ENCODE measurements around the gene CALML4.
"Not testable (repeated sequence)": the region's sequence is repeated elsewhere in the genome, so short reads cannot be mapped to it uniquely, and the experiment has no call there.

CALML4 gene

DNA sequence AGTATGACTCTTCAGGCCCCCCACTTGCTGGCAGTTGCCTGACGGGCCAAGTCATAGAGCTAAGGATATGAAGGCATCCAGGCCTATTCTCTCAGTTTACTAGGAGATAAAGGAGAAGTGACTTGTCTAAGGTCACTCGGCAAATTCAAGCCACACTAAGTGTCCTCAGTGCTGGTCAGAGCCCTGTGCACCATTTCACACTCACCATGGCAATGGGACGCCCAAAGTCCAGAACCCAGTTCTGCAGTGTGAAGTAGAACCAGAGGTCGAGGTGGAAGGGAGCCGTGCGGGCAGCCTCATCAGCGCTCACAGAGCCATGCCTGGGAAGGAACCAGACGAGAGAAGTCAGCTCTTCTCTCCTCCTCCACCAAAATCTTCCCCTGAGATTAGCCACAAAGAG lies 13.2 kb upstream of the CALML4 start:
- H3K9me3 Mint-ChIP-seq, result no peaks in the 10 kb centered on the region
- H3K36me3 Mint-ChIP-seq (ENCODE audit: low read depth), result peaks cover 33% of the 10 kb centered on the region
- ATAC-seq, result no peak
- H3K4me3 Mint-ChIP-seq, result no peak overlapping the region
- no peaks in the 10 kb centered on the region for H3K4me1 Mint-ChIP-seq
- H3K27ac Mint-ChIP-seq, result no peak overlapping the region
- no peaks in the 10 kb centered on the region for H3K27me3 Mint-ChIP-seq
- no peak for DNase-seq

DNA sequence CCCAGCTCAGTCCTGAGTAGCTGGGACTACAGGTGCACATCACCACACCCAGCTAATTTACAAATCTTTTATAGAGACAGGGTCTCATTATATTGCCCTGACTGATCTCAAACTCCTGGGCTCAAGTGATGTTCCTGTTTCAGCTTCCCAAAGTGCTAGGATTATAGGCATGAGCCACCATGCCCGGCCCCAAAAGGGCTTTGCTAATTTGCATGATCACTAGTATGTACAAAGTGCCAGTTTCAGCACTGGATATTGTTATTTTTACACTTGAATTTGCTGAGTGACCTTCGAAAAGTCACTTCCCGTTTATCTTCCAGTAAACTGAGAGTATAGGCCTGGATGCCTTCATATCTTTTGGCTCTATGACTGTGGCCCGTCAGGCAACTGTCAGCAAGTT lies 12.2 kb upstream of the CALML4 start:
- Mint-ChIP-seq H3K36me3 (ENCODE audit: low read depth) (peaks cover 27% of the 10 kb centered on the region), H3K27ac (no peak overlapping the region), H3K9me3 (no peaks in the 10 kb centered on the region), H3K27me3 (no peaks in the 10 kb centered on the region), H3K4me3 (no peak overlapping the region), H3K4me1 (no peaks in the 10 kb centered on the region)
- ATAC-seq (no peak), DNase-seq (no peak)

DNA sequence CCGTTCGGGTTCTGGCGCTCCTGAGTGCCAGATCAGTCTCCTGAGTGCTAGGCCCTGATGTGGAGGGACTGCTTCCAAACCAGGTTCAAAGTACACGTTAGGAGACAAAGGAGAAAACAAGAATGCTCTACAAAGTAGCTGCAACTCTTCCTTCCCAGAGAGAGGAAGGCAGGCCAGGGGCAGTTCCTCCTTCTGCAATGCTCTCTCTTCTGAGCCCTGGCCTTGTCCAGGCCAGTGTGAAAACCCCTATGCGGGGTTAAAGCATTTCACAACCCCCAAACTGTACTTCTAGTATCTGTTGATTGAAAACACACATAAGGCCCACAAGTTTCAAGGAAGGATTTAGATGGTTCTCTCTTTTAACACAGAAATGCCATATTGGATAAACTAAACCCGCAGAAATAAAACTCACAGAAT lies 9.7 kb upstream of the CALML4 start:
- H3K36me3 Mint-ChIP-seq (ENCODE audit: low read depth), result peaks cover 27% of the 10 kb centered on the region
- H3K4me3 Mint-ChIP-seq, result no peak overlapping the region
- ATAC-seq (no peak), DNase-seq (no peak)
- H3K27me3 Mint-ChIP-seq, result no peaks in the 10 kb centered on the region
- no peaks in the 10 kb centered on the region for H3K9me3 Mint-ChIP-seq
- peaks cover 4% of the 10 kb centered on the region for H3K4me1 Mint-ChIP-seq
- H3K27ac Mint-ChIP-seq, result no peak overlapping the region

DNA sequence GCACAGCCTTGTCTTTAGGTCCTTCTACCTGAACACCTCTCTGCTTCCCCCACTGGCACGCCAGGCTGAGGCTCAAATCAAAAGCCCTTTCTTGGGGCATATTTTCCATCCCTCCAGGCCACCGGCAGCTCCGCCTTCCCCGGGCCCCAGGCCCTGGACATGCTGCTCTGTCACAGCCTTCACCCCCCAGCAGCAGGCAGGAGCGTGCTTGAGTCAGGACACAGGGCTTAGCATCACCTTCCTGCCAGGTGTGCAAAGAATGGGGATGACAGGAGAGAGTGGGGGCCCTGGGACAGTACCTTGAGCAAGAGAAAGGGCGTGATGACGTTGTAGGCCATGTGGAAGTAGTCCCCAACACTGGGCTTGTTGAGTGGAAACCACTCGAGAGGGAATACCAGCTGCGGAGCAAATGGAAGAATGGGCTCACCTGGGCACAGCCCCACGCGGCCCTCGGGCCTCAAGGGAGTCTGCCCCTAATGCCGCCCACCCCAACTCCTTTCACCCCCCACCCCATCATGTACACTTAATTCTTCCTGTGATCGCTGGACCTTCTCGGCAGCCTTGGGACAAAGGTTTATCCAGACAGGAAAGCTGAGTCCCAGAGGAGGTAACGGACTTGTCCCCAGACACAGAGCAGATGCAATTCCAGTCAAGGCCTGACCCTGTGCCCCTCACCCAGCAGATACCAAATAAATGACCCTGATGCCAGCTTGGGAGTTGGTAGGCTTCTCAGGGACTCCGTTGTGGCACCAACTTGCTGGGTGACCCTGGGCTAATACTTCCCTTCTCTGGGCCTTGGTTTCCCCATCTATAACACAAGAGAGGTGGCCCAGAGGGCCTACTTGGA lies 9.1 kb upstream of the CALML4 start:
- no peak overlapping the region for H3K27ac Mint-ChIP-seq
- peaks cover 28% of the 10 kb centered on the region for H3K36me3 Mint-ChIP-seq (ENCODE audit: low read depth)
- no peak overlapping the region for H3K4me3 Mint-ChIP-seq
- no peaks in the 10 kb centered on the region for H3K27me3 Mint-ChIP-seq
- H3K4me1 Mint-ChIP-seq, result peaks cover 10% of the 10 kb centered on the region
- H3K9me3 Mint-ChIP-seq, result no peaks in the 10 kb centered on the region
- DNase-seq (no peak), ATAC-seq (no peak)

DNA sequence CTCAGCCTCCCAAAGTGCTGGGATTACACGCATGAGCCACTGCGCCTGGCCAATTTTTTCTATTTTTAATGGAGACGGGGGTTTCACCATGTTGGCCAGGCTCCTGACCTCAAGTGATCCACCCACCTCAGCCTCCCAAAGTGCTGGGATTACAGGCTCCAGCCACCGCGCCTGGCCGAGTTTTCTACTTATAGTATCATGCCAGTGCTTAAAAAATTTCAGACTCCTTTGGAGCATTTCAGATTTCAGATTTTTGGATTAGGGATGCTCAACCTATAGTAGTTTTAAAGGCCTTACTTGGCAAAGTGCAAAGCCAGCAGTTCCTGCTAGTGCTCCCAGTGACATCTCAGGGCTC lies 8.3 kb upstream of the CALML4 start:
- peaks cover 15% of the 10 kb centered on the region for H3K4me1 Mint-ChIP-seq
- not testable (repeated sequence) for H3K9me3 Mint-ChIP-seq, H3K27ac Mint-ChIP-seq, H3K27me3 Mint-ChIP-seq, ATAC-seq, DNase-seq, H3K4me3 Mint-ChIP-seq
- peaks cover 22% of the 10 kb centered on the region for H3K36me3 Mint-ChIP-seq (ENCODE audit: low read depth)

DNA sequence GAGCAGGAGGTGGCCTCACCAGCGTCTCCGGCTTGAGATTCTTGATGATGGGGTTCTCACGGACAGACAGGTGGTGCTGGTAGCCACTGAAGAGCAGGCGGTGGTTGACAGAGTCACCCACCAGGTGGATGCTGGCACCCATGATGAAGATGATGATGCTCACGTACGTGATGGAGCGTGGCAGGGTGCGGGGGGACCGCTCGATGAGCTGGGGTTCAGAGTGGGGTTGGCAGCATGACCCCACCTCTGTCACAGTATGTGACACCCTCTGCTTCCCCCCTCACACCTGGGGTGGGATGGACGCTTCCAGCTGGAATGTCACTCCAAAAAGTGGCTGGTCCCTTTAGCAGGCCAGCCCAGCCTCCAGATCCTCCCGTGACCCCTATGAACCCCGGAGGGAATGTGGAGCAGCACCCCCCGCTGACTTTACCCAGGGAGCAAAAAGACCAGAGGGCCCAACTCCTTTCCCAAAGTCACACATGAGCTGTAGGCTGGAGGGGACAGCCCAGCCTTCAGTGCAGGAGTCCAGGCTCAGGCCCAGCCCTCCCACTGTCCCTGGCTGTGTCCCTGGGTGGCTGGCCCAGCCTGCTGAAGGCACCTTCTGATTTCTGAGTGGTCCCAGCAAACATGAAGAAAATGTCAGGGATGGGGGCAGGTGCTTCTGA lies 6.7 kb upstream of the CALML4 start:
- Mint-ChIP-seq H3K4me3 (no peak overlapping the region), H3K36me3 (ENCODE audit: low read depth) (peaks cover 9% of the 10 kb centered on the region), H3K4me1 (peaks cover 15% of the 10 kb centered on the region), H3K27me3 (no peaks in the 10 kb centered on the region), H3K27ac (no peak overlapping the region), H3K9me3 (no peaks in the 10 kb centered on the region)
- DNase-seq (no peak), ATAC-seq (no peak)

DNA sequence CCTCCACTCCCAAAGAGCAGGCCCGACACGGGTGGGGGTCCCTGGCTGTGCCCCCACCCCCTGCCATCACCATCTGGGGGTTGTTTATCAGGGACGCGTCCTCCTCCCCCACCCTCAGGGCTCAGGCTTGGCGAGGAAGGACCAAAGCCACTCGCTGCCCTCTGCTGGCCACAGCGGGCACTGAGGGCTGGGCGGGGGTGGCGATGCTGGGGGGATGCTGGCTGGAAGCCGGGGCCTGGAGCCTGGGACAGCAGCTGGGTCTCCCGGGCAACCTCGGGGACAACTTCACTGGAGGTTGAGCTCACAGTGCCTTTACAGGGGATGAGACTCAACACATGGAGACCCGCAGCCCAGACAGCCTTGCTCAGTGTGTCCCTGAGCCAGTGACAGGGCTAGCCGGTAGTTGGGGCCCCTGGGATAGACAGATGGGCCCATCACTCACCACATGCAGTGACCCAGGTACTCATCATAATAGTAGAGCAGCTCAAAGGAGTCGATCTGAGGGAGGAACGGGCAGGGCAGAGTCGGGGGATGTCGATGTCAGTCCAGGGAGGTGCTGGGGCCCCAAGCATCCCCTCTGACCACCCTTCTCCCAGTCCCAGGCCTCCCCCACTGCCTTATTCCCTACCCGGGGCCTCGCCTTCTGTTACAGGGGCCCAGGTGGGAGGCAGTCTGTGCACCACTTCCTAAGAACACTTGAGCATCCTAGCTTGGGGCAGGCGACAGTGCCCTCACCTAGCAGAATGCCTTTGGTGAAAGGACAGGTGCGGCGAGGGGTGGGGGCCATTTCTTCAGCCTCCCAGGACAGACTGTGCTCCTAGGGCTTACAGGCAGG lies 5.9 kb upstream of the CALML4 start:
- DNase-seq, result peak; percentile 67
- ATAC-seq, result no peak
- H3K27ac Mint-ChIP-seq, result no peak overlapping the region

DNA sequence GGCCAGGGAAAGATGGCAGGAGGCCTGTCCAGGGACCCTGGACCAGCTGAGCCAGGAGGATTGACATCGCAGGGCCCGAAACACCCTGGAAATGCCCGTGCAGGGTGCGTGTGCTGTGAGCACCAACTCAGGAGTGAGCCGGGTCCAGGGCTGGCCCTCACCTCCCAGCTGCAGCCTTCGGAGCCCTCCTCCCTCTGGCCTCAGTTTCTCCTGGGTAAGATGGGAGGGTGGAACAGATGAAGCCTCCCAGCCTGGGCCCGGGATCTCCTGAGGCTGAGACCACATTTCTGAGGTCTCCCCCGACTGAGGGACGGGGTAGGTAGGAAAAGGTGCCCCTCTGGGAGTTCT lies 5.3 kb upstream of the CALML4 start:
- ATAC-seq, result no peak
- DNase-seq, result no peak

More for the DNA sequence above, 5.9 kb upstream of the CALML4 start:
- Mint-ChIP-seq H3K9me3 (no peaks in the 10 kb centered on the region), H3K4me1 (peaks cover 15% of the 10 kb centered on the region), H3K36me3 (ENCODE audit: low read depth) (peaks cover 2% of the 10 kb centered on the region), H3K4me3 (no peak overlapping the region), H3K27me3 (no peaks in the 10 kb centered on the region)

DNA sequence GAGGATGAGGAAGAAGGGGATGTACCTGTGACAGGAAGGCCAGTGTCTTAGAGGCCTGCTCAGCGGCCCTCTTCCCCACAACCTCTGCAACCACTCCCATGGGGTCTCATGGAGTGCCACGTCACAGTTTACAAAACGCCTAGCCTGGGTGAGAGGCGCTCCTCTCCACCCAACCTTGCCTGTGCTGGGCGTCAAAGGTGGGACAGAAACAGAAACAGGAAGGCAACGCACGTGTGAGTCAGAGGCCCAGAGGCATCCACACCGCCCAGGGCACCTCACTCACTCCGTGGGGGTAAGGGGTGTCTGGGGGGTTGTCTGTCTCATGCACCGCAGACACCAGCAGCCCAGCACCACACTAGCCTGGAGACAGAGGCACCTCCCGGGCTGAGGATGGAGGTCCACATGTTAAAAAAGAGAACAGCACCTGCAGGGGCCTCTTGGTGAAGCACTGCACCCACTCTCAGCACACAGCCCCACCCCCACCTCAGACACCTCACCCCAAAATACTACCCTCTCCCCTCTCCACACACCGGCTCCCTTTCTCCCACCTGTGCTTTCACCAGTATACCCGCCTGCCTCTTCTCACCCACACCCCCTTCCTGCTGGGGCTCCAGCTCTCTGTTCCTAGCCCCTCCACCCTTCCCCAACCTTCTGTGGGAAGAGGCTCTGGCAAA lies 4.7 kb upstream of the CALML4 start:
- peak; percentile 36 for DNase-seq
- Mint-ChIP-seq H3K4me3 (no peak overlapping the region), H3K27me3 (no peaks in the 10 kb centered on the region), H3K27ac (peak overlapping the region; percentile 35), H3K9me3 (no peaks in the 10 kb centered on the region), H3K4me1 (peaks cover 15% of the 10 kb centered on the region), H3K36me3 (ENCODE audit: low read depth) (peaks cover 1% of the 10 kb centered on the region)
- ATAC-seq, result peak; percentile 82

More for the DNA sequence above, 5.3 kb upstream of the CALML4 start:
- Mint-ChIP-seq H3K27ac (no peak overlapping the region), H3K4me1 (peaks cover 15% of the 10 kb centered on the region), H3K4me3 (no peak overlapping the region), H3K9me3 (no peaks in the 10 kb centered on the region), H3K27me3 (no peaks in the 10 kb centered on the region), H3K36me3 (ENCODE audit: low read depth) (peaks cover 1% of the 10 kb centered on the region)

DNA sequence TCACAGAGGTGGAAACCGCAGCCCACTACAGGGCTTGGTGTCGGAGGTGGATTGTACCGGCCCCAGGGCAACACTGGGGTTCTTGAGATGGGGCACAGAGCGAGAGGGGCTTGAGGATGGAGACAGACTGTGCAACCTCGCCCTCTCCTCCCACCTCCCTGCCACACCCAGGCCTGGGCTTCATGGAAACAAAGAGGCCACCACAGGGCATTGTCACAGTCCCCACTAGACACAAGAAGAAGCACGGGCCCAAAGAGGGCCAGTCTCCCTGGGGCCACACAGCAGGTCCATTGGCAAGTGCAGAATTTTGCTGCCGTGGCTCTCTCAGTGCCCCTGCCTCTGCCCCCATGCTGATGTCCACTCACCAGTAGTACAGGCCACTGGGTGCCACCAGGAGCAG lies 4.1 kb upstream of the CALML4 start:
- peak; percentile 5 for ATAC-seq
- Mint-ChIP-seq H3K4me1 (peaks cover 15% of the 10 kb centered on the region), H3K27ac (peak overlapping the region; percentile 35), H3K27me3 (no peaks in the 10 kb centered on the region), H3K36me3 (ENCODE audit: low read depth) (peaks cover 1% of the 10 kb centered on the region), H3K4me3 (no peak overlapping the region), H3K9me3 (no peaks in the 10 kb centered on the region)
- DNase-seq, result no peak

DNA sequence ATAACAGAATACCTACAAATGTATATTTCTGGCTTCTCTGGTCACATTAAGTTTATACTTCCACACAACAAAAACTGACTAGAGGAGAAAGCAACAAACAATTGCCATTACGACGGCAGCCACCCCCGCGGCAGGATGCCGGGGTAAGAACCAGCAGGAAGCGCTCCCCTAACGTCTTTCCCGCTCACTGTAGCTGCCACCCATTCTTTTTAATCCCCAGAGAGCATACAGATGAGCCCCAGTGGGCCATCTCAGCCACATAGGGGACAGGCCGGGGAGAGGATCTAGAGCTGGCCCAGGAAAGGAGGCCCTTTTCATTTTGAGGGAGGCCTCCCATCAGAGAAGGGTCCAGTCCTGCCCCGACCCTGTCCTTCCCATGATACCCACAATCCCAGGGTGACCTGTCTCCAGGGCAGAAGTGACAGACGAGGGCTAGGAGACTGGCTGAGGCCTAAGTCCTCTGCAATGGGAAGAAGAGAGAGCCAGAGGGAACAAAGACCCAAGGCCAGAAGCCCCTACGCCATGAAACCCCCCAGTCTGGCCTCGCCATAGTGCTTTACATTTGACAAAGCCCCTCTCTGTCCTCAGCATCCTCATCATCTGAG lies 3.6 kb upstream of the CALML4 start:
- Mint-ChIP-seq H3K36me3 (ENCODE audit: low read depth) (peaks cover 1% of the 10 kb centered on the region), H3K27ac (no peak overlapping the region), H3K9me3 (no peaks in the 10 kb centered on the region), H3K27me3 (no peaks in the 10 kb centered on the region), H3K4me1 (peaks cover 15% of the 10 kb centered on the region), H3K4me3 (no peak overlapping the region)
- ATAC-seq (no peak), DNase-seq (no peak)

DNA sequence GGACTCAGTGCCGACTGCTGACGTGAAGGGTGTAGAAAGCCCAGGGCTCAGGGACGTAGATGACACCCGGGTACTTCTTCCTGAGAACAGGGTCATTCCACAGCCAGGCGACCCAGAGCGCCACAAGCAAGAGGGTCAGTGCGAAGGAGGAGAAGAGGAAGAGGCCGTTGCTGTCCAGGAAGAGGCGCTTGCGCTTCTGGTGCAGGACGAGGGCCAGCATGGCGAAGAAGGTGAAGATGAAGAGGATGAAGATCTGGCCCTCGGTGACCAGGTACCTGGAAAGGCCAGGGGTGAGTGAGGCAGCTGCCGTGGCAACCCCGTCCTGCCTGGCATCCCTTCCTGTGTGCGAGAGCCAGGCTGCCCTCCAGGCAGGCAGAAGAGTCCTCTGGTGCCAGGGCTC lies 3.0 kb upstream of the CALML4 start:
- Mint-ChIP-seq H3K9me3 (no peaks in the 10 kb centered on the region), H3K27me3 (no peaks in the 10 kb centered on the region), H3K27ac (no peak overlapping the region), H3K4me1 (peaks cover 15% of the 10 kb centered on the region), H3K36me3 (ENCODE audit: low read depth) (peaks cover 1% of the 10 kb centered on the region), H3K4me3 (no peak overlapping the region)
- DNase-seq (no peak), ATAC-seq (no peak)

DNA sequence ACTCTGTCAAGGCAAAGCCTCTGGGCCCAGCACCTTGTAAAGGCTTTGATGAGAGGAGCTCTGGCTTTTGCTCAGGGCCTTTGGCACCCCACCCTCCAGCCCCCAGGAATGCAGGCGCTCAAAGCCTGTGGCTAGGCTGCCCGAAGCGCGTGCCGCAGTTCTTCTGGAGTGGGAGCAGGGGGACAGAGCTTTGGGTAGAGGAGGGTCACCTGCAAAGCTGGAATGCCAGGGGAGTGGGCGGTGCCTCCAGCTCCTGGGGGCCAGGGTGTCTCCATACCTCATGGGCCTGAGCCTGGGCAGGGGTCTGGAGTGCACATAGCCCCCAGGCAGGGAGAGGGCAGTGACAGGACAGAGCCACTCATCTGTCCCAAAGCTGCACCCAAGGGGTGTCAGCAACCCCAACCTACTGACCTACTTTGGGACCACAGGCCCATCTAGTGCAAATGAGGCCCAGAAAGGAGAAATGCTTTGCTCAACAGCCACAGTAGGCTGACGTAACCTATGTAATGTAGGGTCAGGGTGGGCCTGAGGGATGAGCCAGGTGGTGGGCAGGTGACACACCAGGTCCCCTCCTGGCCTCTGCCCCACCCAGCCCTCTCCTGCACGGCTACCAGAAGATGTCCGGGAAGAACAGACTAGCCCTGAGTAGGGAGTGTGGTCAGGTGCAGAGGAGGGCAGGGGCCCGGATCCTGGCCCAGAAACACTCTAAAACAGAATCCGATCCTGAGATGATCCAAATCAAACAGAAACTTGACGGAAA lies 2.2 kb upstream of the CALML4 start:
- Mint-ChIP-seq H3K9me3 (no peaks in the 10 kb centered on the region), H3K4me1 (peaks cover 15% of the 10 kb centered on the region), H3K27ac (peak overlapping the region; percentile 54), H3K27me3 (no peaks in the 10 kb centered on the region), H3K36me3 (ENCODE audit: low read depth) (peaks cover 1% of the 10 kb centered on the region), H3K4me3 (no peak overlapping the region)
- ATAC-seq, result no peak
- no peak for DNase-seq
